Measurements from ENCODE around the gene ADRA2C.

DNA sequence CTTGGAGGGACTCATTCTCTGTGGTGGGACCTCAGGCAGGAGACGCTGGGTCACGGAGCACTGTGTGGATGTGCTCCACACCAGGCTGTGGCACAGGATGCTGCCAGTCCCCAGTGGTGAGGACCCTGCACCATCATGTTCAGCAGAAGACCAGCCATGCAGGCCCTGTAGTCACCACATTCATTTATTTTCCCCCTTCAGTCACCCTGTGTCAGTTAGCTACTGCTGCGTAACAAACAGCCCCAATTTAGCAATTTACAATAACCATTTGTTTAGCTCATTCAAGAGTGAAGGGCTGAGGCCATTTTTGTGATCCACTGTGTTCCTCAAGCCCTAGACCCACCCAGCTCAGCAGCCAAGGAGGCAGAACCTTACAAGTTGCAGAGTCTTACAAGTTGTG lies 23.6 kb upstream of the ADRA2C start:
- TF ChIP-seq CTCF (IDR thresholded peaks at IDR 0.05 in 8 of 11, conservative IDR thresholded peaks at IDR 0.05 in 3 of 11) (no peak), POLR2A (IDR thresholded peaks at IDR 0.05) (no peak), POLR2AphosphoS5 (IDR thresholded peaks at IDR 0.05) (no peak)

Data from spleen (tissue), 7 donors.